Panc1 (cell line): ENCODE data around the gene MCM6.

Experiments used
- CTCF ChIP-seq: fragments of 450-650 bp; IDR thresholded peaks from 2 replicates; pipeline ENCODE4 v1.5.1; 2017; ENCODE audit warnings: mild to moderate bottlenecking
- POLR2AphosphoS5 ChIP-seq: IDR thresholded peaks from 2 replicates; pipeline ENCODE4 v1.6.1; 2012; ENCODE audit warnings: mild to moderate bottlenecking, low read depth, low read length, moderate library complexity
- TF ChIP-seq, protein P1 (sequence below), 2 experiments: IDR thresholded peaks; 2 replicates each; pipeline ENCODE4 v1.6.1; 2011 to 2012; ENCODE audit warnings: low read depth in 2 of 2, control low read depth in 1 of 2, low read length in 1 of 2, mild to moderate bottlenecking in 1 of 2, moderate library complexity in 1 of 2; ENCODE audit not compliant: insufficient read depth in 1 of 2

DNA sequence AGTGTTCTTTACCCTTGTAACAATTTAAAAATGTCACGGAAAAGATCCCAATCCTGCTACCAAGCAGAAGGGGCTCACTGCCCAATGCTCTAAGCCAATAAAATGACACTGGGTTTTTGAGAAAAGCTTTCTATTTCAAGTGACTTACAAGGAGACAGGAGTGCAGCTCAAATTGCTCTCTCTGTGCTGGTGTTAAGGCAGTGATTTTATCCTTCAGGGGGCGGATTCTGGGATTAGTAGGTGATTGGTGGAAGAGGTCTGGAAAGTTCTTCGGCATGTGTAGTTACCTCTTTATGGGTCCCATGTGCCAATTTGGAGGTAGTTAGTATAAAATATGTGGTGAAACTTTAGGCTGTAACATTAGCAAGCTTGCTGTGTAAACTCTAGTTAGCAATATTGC, 27.4 kb upstream of the MCM6 start:
- TF ChIP-seq CTCF (no peak), POLR2AphosphoS5 (no peak)
- TF ChIP-seq, protein P1, sequence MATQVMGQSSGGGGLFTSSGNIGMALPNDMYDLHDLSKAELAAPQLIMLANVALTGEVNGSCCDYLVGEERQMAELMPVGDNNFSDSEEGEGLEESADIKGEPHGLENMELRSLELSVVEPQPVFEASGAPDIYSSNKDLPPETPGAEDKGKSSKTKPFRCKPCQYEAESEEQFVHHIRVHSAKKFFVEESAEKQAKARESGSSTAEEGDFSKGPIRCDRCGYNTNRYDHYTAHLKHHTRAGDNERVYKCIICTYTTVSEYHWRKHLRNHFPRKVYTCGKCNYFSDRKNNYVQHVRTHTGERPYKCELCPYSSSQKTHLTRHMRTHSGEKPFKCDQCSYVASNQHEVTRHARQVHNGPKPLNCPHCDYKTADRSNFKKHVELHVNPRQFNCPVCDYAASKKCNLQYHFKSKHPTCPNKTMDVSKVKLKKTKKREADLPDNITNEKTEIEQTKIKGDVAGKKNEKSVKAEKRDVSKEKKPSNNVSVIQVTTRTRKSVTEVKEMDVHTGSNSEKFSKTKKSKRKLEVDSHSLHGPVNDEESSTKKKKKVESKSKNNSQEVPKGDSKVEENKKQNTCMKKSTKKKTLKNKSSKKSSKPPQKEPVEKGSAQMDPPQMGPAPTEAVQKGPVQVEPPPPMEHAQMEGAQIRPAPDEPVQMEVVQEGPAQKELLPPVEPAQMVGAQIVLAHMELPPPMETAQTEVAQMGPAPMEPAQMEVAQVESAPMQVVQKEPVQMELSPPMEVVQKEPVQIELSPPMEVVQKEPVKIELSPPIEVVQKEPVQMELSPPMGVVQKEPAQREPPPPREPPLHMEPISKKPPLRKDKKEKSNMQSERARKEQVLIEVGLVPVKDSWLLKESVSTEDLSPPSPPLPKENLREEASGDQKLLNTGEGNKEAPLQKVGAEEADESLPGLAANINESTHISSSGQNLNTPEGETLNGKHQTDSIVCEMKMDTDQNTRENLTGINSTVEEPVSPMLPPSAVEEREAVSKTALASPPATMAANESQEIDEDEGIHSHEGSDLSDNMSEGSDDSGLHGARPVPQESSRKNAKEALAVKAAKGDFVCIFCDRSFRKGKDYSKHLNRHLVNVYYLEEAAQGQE (IDR thresholded peaks at IDR 0.05; ENCODE audit: insufficient read depth in 1 of 2, low read depth in 2 of 2, low read length in 1 of 2): no peak
